HG03196 (cell line): Measurements from ENCODE around the gene ASTL.
"Not testable (repeated sequence)": the region's sequence is repeated elsewhere in the genome, so short reads cannot be mapped to it uniquely, and the experiment has no call there.

Source experiments
- ATAC-seq: cut with Tn5 transposase; IDR thresholded peaks from one replicate; pipeline ENCODE4 v1.9.1; 2021; ENCODE audit not compliant: unreplicated experiment

ASTL gene

GRCh38 chr2:96146153-96146880, 8.0 kb upstream of the ASTL start:
- ATAC-seq: peak; percentile 25

- no peak for ATAC-seq
These were observed 7.5 kb upstream of the ASTL start for GRCh38 chr2:96145848-96146152.

- peak; percentile 41 for ATAC-seq
These were observed 6.9 kb upstream of the ASTL start, which contains the start of gene DUSP2 for GRCh38 chr2:96145036-96145847. DUSP2 (minus strand) TSS chr2:96145440; CDS start chr2:96145354, 86 bp downstream.

GRCh38 chr2:96144481-96145035, 6.3 kb upstream of the ASTL start:
- ATAC-seq: no peak

GRCh38 chr2:96143848-96144480, 5.7 kb upstream of the ASTL start:
- no peak for ATAC-seq

- no peak for ATAC-seq
These were observed 5.0 kb upstream of the ASTL start for GRCh38 chr2:96143231-96143847.

- no peak for ATAC-seq
These were observed 4.2 kb upstream of the ASTL start for GRCh38 chr2:96142217-96143113.

GRCh38 chr2:96141624-96141967, 3.3 kb upstream of the ASTL start:
- not testable (repeated sequence) for ATAC-seq

GRCh38 chr2:96140941-96141623, 2.8 kb upstream of the ASTL start:
- ATAC-seq: no peak

GRCh38 chr2:96139181-96139758, 968 bp upstream of the ASTL start:
- ATAC-seq: no peak

GRCh38 chr2:96137321-96138178, 752 bp downstream of the ASTL start:
- no peak for ATAC-seq

- ATAC-seq: no peak
These were observed 2.1 kb downstream of the ASTL start for GRCh38 chr2:96136129-96136720.

GRCh38 chr2:96135621-96136020, 2.7 kb downstream of the ASTL start:
- ATAC-seq: no peak

- ATAC-seq: no peak
These were observed 3.1 kb downstream of the ASTL start for GRCh38 chr2:96135171-96135570.

- no peak for ATAC-seq
These were observed 3.9 kb downstream of the ASTL start for GRCh38 chr2:96134421-96134820.

GRCh38 chr2:96131813-96132745, 6.2 kb downstream of the ASTL start:
- no peak for ATAC-seq
